MM.1S (cell line): ENCODE measurements around the gene TSPAN9.

ENCODE experiments used
- DNase-seq: peaks from one replicate; pipeline ENCODE4 v3.0.0-alpha.2; 2015
- H2AFZ ChIP-seq: fragments of 300-600 bp; sonication (generic); 2 replicates; pipeline ENCODE4 v1.6.0; 2016; ENCODE audit warnings: antibody characterized with exemption, low read length
- H3F3A ChIP-seq: fragments of 300-600 bp; sonication (generic); 2 replicates; pipeline ENCODE4 v1.6.1; 2016; ENCODE audit warnings: mild to moderate bottlenecking, antibody characterized with exemption, low read length, moderate library complexity, mixed read lengths; ENCODE audit not compliant: insufficient read depth
- H3K27ac ChIP-seq: fragments of 300-600 bp; sonication (generic); 2 replicates; pipeline ENCODE4 v1.5.1; 2016; ENCODE audit warnings: mild to moderate bottlenecking, low read length
- H3K27me3 ChIP-seq: fragments of 300-600 bp; sonication (generic); replicated peaks from 2 replicates; pipeline ENCODE4 v1.6.0; 2016; ENCODE audit warnings: low read length; ENCODE audit not compliant: insufficient read depth
- H3K36me3 ChIP-seq: fragments of 300-600 bp; sonication (generic); replicated peaks from 2 replicates; pipeline ENCODE4 v1.6.1; 2016; ENCODE audit warnings: mild to moderate bottlenecking, low read length, mixed read lengths; ENCODE audit not compliant: insufficient read depth
- H3K4me1 ChIP-seq: fragments of 300-600 bp; sonication (generic); 2 replicates; pipeline ENCODE4 v1.6.1; 2016; ENCODE audit warnings: low read length, mixed read lengths
- H3K4me2 ChIP-seq: fragments of 300-600 bp; sonication (generic); 2 replicates; pipeline ENCODE4 v1.6.0; 2016; ENCODE audit warnings: low read depth, low read length
- H3K4me3 ChIP-seq: fragments of 300-600 bp; sonication (generic); 2 replicates; pipeline ENCODE4 v1.5.1; 2016; ENCODE audit warnings: low read length, mixed read lengths
- H3K79me2 ChIP-seq: fragments of 300-600 bp; sonication (generic); 2 replicates; pipeline ENCODE4 v1.6.1; 2016; ENCODE audit warnings: mixed run types, low read length, mixed read lengths
- H3K9ac ChIP-seq: fragments of 300-600 bp; sonication (generic); 2 replicates; pipeline ENCODE4 v1.6.1; 2016; ENCODE audit warnings: low read length, mixed read lengths
- H3K9me2 ChIP-seq: fragments of 300-600 bp; sonication (generic); replicated peaks from 2 replicates; pipeline ENCODE4 v1.6.1; 2016; ENCODE audit warnings: mild to moderate bottlenecking, low read length, mixed read lengths; ENCODE audit not compliant: insufficient read depth
- H3K9me3 ChIP-seq: fragments of 300-600 bp; sonication (generic); replicated peaks from 2 replicates; pipeline ENCODE4 v1.6.1; 2016; ENCODE audit warnings: mild to moderate bottlenecking, low read length, mixed read lengths; ENCODE audit not compliant: insufficient read depth
- H4K20me1 ChIP-seq: fragments of 300-600 bp; sonication (generic); 2 replicates; pipeline ENCODE4 v1.6.1; 2016; ENCODE audit warnings: mild to moderate bottlenecking, low read length, moderate library complexity, mixed read lengths; ENCODE audit not compliant: insufficient read depth
- EZH2 ChIP-seq: fragments of 300-600 bp; sonication (generic); optimal IDR thresholded peaks from 2 replicates; pipeline ENCODE3; 2017; ENCODE audit warnings: low read depth, mild to moderate bottlenecking, antibody characterized with exemption, low read length, mixed read lengths
- EZH2phosphoT487 ChIP-seq: fragments of 300-600 bp; sonication (generic); IDR thresholded peaks from 2 replicates; pipeline ENCODE4 v1.6.1; 2018; ENCODE audit warnings: antibody characterized with exemption, low read length
- TF ChIP-seq, protein P1 (sequence below): fragments of 300-600 bp; sonication (generic); IDR thresholded peaks from 2 replicates; pipeline ENCODE4 v1.5.1; 2016; ENCODE audit warnings: antibody characterized with exemption, low read length, mixed read lengths

The TSPAN9 gene

DNA sequence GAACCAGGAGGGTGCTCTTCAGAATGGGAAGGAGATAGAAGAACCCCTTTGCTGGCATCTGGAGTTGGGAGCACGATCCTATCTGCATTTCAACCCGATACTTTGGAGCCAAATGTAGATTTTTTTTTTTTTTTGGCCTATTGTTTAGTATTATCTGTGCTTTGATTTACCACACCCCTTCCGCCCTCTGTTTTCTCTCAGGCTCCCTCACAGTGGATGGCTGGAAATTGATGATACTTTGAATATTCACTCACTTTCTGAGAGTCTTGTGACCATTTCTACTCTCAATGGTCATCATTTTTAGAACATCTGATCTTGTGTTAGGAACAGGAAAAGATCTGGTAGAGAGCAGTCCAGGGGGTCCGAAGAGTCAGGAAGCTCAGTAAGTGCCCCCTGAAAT is 9.0 kb downstream of the TSPAN9 start:
- no peaks in the 10 kb centered on the region for H3K79me2 ChIP-seq
- no peak overlapping the region for H3K9ac ChIP-seq
- no peak for TF ChIP-seq EZH2
- no peak for TF ChIP-seq EZH2phosphoT487
- TF ChIP-seq, protein P1, sequence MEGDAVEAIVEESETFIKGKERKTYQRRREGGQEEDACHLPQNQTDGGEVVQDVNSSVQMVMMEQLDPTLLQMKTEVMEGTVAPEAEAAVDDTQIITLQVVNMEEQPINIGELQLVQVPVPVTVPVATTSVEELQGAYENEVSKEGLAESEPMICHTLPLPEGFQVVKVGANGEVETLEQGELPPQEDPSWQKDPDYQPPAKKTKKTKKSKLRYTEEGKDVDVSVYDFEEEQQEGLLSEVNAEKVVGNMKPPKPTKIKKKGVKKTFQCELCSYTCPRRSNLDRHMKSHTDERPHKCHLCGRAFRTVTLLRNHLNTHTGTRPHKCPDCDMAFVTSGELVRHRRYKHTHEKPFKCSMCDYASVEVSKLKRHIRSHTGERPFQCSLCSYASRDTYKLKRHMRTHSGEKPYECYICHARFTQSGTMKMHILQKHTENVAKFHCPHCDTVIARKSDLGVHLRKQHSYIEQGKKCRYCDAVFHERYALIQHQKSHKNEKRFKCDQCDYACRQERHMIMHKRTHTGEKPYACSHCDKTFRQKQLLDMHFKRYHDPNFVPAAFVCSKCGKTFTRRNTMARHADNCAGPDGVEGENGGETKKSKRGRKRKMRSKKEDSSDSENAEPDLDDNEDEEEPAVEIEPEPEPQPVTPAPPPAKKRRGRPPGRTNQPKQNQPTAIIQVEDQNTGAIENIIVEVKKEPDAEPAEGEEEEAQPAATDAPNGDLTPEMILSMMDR = no peak
- no peak overlapping the region for H3K27ac ChIP-seq
- no peaks in the 10 kb centered on the region for H3K4me1 ChIP-seq
- no peaks in the 10 kb centered on the region for H3K9me2 ChIP-seq
- peaks cover 37% of the 10 kb centered on the region for H3K27me3 ChIP-seq
- no peaks in the 10 kb centered on the region for H4K20me1 ChIP-seq
- no peaks in the 10 kb centered on the region for H3F3A ChIP-seq
- H3K36me3 ChIP-seq = no peaks in the 10 kb centered on the region
- H3K9me3 ChIP-seq = no peaks in the 10 kb centered on the region
- H2AFZ ChIP-seq = no peak overlapping the region
- H3K4me2 ChIP-seq = no peak overlapping the region
- no peak for DNase-seq
- no peak overlapping the region for H3K4me3 ChIP-seq

DNA sequence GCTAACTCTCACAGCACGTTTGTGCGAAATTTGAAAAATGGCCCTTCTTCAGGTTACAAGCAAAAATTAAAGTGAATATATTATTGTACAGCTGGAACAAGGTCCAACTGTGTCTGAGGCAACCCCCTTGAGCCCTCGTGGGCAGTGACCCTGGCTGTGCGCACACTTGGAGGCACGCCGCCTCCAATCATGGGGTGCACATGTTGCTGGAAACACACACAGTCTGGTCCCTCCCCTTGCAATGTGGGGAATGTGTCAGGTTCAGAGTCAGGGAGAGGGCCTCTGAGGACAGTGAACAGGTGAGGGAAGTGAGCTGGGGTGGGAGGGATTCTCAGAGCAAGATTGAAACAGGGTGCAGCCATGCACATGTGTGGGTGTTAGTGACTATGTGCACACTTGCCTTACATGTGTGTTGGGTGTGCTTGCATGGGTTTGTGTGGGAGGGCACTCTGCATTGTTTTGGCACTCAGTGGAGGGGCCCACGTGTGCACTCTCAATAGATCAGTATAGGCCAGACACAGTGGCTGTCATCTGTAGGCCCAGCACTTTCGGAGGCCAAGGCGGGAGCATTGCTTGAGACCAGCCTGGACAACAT is 9.6 kb downstream of the TSPAN9 start:
- H3K27ac ChIP-seq = no peak overlapping the region
- no peaks in the 10 kb centered on the region for H3K4me1 ChIP-seq
- no peak overlapping the region for H2AFZ ChIP-seq
- no peaks in the 10 kb centered on the region for H3F3A ChIP-seq
- H3K79me2 ChIP-seq = no peaks in the 10 kb centered on the region
- TF ChIP-seq EZH2 = no peak
- TF ChIP-seq, protein P1 = no peak
- no peak for TF ChIP-seq EZH2phosphoT487
- peaks cover 40% of the 10 kb centered on the region for H3K27me3 ChIP-seq
- no peak for DNase-seq
- no peaks in the 10 kb centered on the region for H4K20me1 ChIP-seq
- no peak overlapping the region for H3K9ac ChIP-seq
- H3K36me3 ChIP-seq = no peaks in the 10 kb centered on the region
- no peak overlapping the region for H3K4me2 ChIP-seq
- no peaks in the 10 kb centered on the region for H3K9me3 ChIP-seq
- H3K9me2 ChIP-seq = no peaks in the 10 kb centered on the region
- no peak overlapping the region for H3K4me3 ChIP-seq

DNA sequence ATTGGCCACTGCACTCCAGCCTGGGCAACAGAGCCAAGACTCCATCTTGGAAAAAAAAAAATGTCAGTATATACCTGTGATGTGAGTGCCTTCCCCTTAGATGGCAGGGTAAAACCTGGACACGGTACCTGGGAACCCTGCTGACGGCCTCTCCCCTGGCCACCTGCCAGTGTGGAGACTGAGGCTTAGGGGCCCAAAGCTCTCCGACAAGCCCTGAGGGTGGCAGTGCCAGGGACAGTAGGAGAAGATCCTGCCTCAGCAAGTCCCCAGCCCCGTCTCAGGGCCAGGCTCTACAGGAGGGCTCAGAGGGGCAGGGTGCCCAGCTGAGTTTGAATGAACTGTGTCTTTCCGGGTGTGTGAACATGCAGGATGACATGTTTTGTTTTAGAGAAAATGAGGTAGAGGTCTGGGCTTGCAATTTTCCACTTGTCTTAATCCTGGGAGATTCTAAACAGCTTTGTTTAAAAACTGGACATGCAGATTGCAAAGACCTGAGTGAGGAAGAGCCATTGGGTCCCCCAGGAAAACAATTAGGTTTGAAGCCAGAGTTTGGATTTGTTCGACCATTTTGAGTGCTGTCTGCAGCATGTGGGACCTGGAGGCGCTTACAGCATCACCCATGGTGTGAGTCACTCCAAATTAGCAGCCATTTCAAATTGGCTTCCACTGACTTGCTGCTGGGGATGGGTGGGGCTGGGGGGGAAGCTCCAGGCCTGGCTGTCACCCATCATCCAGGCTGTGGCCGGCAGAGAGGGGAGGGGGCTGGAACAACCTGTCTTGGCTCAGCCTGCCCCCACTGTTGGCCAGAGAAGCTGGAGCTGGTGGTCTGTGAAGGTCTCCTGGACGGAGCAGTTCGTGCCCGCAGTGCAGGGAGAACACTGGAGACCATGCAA is 10.8 kb downstream of the TSPAN9 start:
- Histone ChIP-seq H3K79me2 (no peaks in the 10 kb centered on the region), H3K27me3 (peaks cover 51% of the 10 kb centered on the region), H3K27ac (no peak overlapping the region), H3K9ac (no peak overlapping the region), H3K4me2 (no peak overlapping the region), H4K20me1 (no peaks in the 10 kb centered on the region), H3K36me3 (no peaks in the 10 kb centered on the region), H2AFZ (no peak overlapping the region), H3K9me3 (no peaks in the 10 kb centered on the region), H3K4me3 (no peak overlapping the region), H3F3A (no peaks in the 10 kb centered on the region), H3K9me2 (no peaks in the 10 kb centered on the region), H3K4me1 (no peaks in the 10 kb centered on the region)
- no peak for TF ChIP-seq EZH2phosphoT487
- TF ChIP-seq, protein P1 = no peak
- TF ChIP-seq EZH2 = no peak
- no peak for DNase-seq
